GM12878 (cell line): Measurements from ENCODE around the gene RFX3. TPM values are rescaled to one million over a fixed set of nuclear protein-coding genes. Genes with fewer than 3 reads are reported as not detected.
A peak's percentile ranks its signal among the peaks of the same experiment; 100 is the strongest.

Experiments
- BCL3 ChIP-seq: IDR thresholded peaks from 2 replicates; pipeline ENCODE4 v1.6.1; 2011; ENCODE audit warnings: borderline replicate concordance, low read depth, mild to moderate bottlenecking, moderate library complexity, low read length; ENCODE audit not compliant: insufficient read depth, poor library complexity, severe bottlenecking
- BHLHE40 ChIP-seq, 2 experiments: fragments of 450-650 bp in 1 of 2; IDR thresholded peaks; 2 replicates each; pipeline ENCODE4 v1.6.1; 2011 to 2017; ENCODE audit warnings: low read depth in 2 of 2, borderline replicate concordance in 1 of 2, improper control_type of control experiment in 1 of 2, low read length in 1 of 2, mild to moderate bottlenecking in 1 of 2
- CBFB ChIP-seq: IDR thresholded peaks from 2 replicates; pipeline ENCODE4 v1.6.1; 2016; ENCODE audit warnings: antibody characterized with exemption, low read depth
- CEBPZ ChIP-seq: fragments of 150-350 bp; IDR thresholded peaks from 2 replicates; pipeline ENCODE4 v1.6.1; 2016; ENCODE audit warnings: low read depth, low read length
- EP300 ChIP-seq, 2 experiments: fragments of 150-350 bp in 1 of 2; IDR thresholded peaks; 2 replicates each; pipeline ENCODE4 v1.6.1; 2011 to 2012; ENCODE audit warnings: low read depth in 2 of 2, low read length in 2 of 2, borderline replicate concordance in 1 of 2, improper control_type of control experiment in 1 of 2, inconsistent platforms in 1 of 2; ENCODE audit not compliant: control insufficient read depth in 1 of 2
- GATAD2B ChIP-seq: fragments of 450-650 bp; conservative IDR thresholded peaks from 2 replicates; pipeline ENCODE4 v1.6.1; 2017; ENCODE audit warnings: low read depth, mild to moderate bottlenecking, moderate library complexity
- IRF4 ChIP-seq: IDR thresholded peaks from 2 replicates; pipeline ENCODE4 v1.6.1; 2011; ENCODE audit warnings: low read depth, low read length
- JUNB ChIP-seq: IDR thresholded peaks from 2 replicates; pipeline ENCODE4 v1.6.1; 2016; ENCODE audit warnings: antibody characterized with exemption, mild to moderate bottlenecking
- PBX3 ChIP-seq: IDR thresholded peaks from 2 replicates; pipeline ENCODE4 v1.6.1; 2011; ENCODE audit warnings: mild to moderate bottlenecking, low read depth, low read length, moderate library complexity; ENCODE audit not compliant: insufficient replicate concordance
- PML ChIP-seq: IDR thresholded peaks from 2 replicates; pipeline ENCODE4 v1.6.1; 2012; ENCODE audit warnings: low read length, inconsistent platforms
- RAD21 ChIP-seq: IDR thresholded peaks from 2 replicates; pipeline ENCODE4 v1.6.1; 2011; ENCODE audit warnings: mild to moderate bottlenecking, low read depth, low read length, moderate library complexity; ENCODE audit not compliant: insufficient read depth
- RUNX3 ChIP-seq: IDR thresholded peaks from 2 replicates; pipeline ENCODE4 v1.6.1; 2012; ENCODE audit warnings: low read length, inconsistent platforms
- SKIL ChIP-seq: fragments of 450-650 bp; IDR thresholded peaks from 2 replicates; pipeline ENCODE4 v1.6.1; 2017; ENCODE audit warnings: mild to moderate bottlenecking, low read depth, inconsistent platforms; ENCODE audit not compliant: poor library complexity, severe bottlenecking
- TCF7 ChIP-seq: IDR thresholded peaks from 2 replicates; pipeline ENCODE4 v1.6.1; 2014; ENCODE audit warnings: antibody characterized with exemption, borderline replicate concordance
- USF1 ChIP-seq: IDR thresholded peaks from 2 replicates; pipeline ENCODE4 v1.6.1; 2011; ENCODE audit warnings: borderline replicate concordance, low read depth, mild to moderate bottlenecking, moderate library complexity, mixed read lengths, low read length; ENCODE audit not compliant: insufficient read depth; ENCODE audit errors: extremely low read length
- ZNF24 ChIP-seq: fragments of 450-650 bp; IDR thresholded peaks from 2 replicates; pipeline ENCODE4 v1.6.1; 2017; ENCODE audit warnings: antibody characterized with exemption, mild to moderate bottlenecking
- polyA plus RNA-seq, 11 experiments: library from polyadenylated mRNA; depleted of rRNA in 4 of 11; unstranded in 6 of 11; stranded (reverse) in 5 of 11; fragments of >200 nt; fragmentation: Nextera tagmentation in 4 of 11; fragmentation: Illumina TruSeq in 1 of 11; extraction: Ambion mirVana in 4 of 11; extraction: Trizol in 1 of 11; gene quantifications; 1 replicate in 1 of 11; 2 replicates in 10 of 11; pipeline versions ENCODE4 v1.2.1 to v1.2.3, GENCODE V29; 2011 to 2016; ENCODE audit warnings: inconsistent platforms in 2 of 11, missing spikeins in 2 of 11, low read depth in 1 of 11
- total RNA-seq, 4 experiments: library from RNA; depleted of rRNA in 3 of 4; stranded (reverse); fragments of >200 nt in 3 of 4; fragmentation: Illumina TruSeq in 1 of 4; extraction: Trizol in 1 of 4; gene quantifications; 2 replicates each; pipeline versions ENCODE4 v1.2.1 to v1.2.3, GENCODE V29; 2013 to 2021

The RFX3 gene
- total and polyA plus RNA-seq, 10 of the 15 experiments (the other 5 are each of a cell fraction or from before 2014, with no cell fraction given) = 1.2 to 26.4 (median 6.7) TPM

GRCh38 chr9:3475300-3476020 lies 50.3 kb downstream of the RFX3 start (continued):
- TF ChIP-seq JUNB (0 out of 2 replicates have a peak, but pooled peaks have one; percentile 25), TCF7 (peak; percentile 56; the same call in 1 of the 2 replicates), SKIL (peak; percentile 90), PML (no peak), IRF4 (no peak), EP300 (IDR thresholded peaks at IDR 0.05; ENCODE audit: borderline replicate concordance in 1 of 2, control insufficient read depth in 1 of 2, low read depth in 2 of 2, low read length in 2 of 2) (no peak), BHLHE40 (IDR thresholded peaks at IDR 0.05; ENCODE audit: borderline replicate concordance in 1 of 2, low read depth in 2 of 2, low read length in 1 of 2) (peak in 1 of 2 experiments; percentile 71; a peak in 2 of 4 replicates), RUNX3 (peak; percentile 81), RAD21 (peak; percentile 42; the same call in 1 of the 2 replicates), BCL3 (peak; percentile 82), USF1 (no peak), CEBPZ (no peak), CBFB (0 out of 2 replicates have a peak, but pooled peaks have one; percentile 18), ZNF24 (0 out of 2 replicates have a peak, but pooled peaks have one; percentile 32), GATAD2B (peak; percentile 59; the same call in 1 of the 2 replicates), PBX3 (peak; percentile 77)
